ENCODE measurements around the gene IL16. TPM values are rescaled to one million over a fixed set of nuclear protein-coding genes. Genes with fewer than 3 reads are reported as not detected.

Gene IL16
- total and polyA plus RNA-seq, 2 donors (not counting 1 experiment from before 2014, with no cell fraction given) = 181 to 287 TPM

DNA sequence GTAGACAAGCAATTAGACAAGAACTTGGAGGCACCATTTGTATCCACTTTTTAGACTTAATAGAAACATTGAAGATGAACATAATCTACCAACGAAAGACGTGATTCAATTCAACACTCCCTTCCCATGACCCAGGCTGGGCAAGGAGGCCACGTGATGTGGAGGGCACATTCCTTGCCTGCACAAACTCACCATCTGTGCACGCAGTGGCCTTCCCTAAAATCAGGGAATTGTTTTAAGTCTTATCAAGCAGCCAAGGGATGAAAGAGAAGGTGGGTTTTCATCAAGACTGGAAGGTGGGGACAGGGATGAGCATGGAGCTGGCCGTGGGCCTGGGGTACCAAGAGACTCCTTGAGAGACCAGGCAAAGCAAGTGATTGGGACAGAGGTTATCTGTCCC is 113.8 kb downstream of the IL16 start:
- no peak overlapping the region for H2AFZ ChIP-seq (ENCODE audit: insufficient read depth, low read depth, low read length, poor library complexity, severe bottlenecking)
- ATAC-seq (ENCODE audit: low read depth) = no peak
- POLR2A ChIA-PET = interaction anchor here (1.6 to 5.0 kb wide), 3 partner anchors 10 to 16 kb away, joined by 4 to 63 read pairs (median 59); partner anchors contain the start of gene STARD5
- no peaks in the 10 kb centered on the region for H3K27me3 ChIP-seq (replicated peaks in 1 of 4; ENCODE audit: control extremely low read depth in 1 of 4, control insufficient read depth in 3 of 4, insufficient read depth in 4 of 4, low read length in 3 of 4)
- 100% methylated on average over 3 of the region's 5 CpGs for WGBS (ENCODE audit: insufficient coverage)
- intact Hi-C loops (cut with micrococcal nuclease) = loop anchor here (2.0 kb wide), 1 partner anchor 18 kb away; no protein-coding TSS in a partner anchor
- H3K4me3 ChIP-seq (ENCODE audit: control extremely low read depth in 1 of 5, extremely low read depth in 1 of 5, insufficient read depth in 1 of 5, low read depth in 2 of 5, low read length in 4 of 5) = no peak overlapping the region
- no peaks in the 10 kb centered on the region for H3K9me3 Mint-ChIP-seq (ENCODE audit: insufficient read depth)
- peak overlapping the region; percentile 87 for H3K27ac Mint-ChIP-seq
- peaks cover 64 to 67% of the 10 kb centered on the region in 2 donors for H3K4me1 ChIP-seq (ENCODE audit: control insufficient read depth in 2 of 2, insufficient read depth in 2 of 2, low read length in 2 of 2)
- peaks cover 80% of the 10 kb centered on the region for H3K4me1 Mint-ChIP-seq
- TF ChIP-seq EZH2 (IDR thresholded peaks at IDR 0.05; ENCODE audit: borderline replicate concordance, insufficient read depth, low read depth, low read length, poor library complexity, severe bottlenecking) = no peak
- TF ChIP-seq, protein P1, sequence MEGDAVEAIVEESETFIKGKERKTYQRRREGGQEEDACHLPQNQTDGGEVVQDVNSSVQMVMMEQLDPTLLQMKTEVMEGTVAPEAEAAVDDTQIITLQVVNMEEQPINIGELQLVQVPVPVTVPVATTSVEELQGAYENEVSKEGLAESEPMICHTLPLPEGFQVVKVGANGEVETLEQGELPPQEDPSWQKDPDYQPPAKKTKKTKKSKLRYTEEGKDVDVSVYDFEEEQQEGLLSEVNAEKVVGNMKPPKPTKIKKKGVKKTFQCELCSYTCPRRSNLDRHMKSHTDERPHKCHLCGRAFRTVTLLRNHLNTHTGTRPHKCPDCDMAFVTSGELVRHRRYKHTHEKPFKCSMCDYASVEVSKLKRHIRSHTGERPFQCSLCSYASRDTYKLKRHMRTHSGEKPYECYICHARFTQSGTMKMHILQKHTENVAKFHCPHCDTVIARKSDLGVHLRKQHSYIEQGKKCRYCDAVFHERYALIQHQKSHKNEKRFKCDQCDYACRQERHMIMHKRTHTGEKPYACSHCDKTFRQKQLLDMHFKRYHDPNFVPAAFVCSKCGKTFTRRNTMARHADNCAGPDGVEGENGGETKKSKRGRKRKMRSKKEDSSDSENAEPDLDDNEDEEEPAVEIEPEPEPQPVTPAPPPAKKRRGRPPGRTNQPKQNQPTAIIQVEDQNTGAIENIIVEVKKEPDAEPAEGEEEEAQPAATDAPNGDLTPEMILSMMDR (IDR thresholded peaks at IDR 0.05) = no peak
- H3K9me3 ChIP-seq (ENCODE audit: control extremely low read depth in 1 of 3, control insufficient read depth in 2 of 3, insufficient read depth in 1 of 3, low read length in 2 of 3) = no peaks in the 10 kb centered on the region
- peaks cover 31% of the 10 kb centered on the region for H3K79me2 ChIP-seq (ENCODE audit: control insufficient read depth, insufficient read depth, low read length)
- peaks cover 4 to 75% of the 10 kb centered on the region in 2 experiments for H3K36me3 ChIP-seq (replicated peaks in 1 of 2; ENCODE audit: control extremely low read depth in 1 of 2, control insufficient read depth in 1 of 2, extremely low read depth in 1 of 2, insufficient read depth in 2 of 2, low read length in 1 of 2)
- no peak for DNase-seq
- H3K4me3 Mint-ChIP-seq = no peak overlapping the region
- CTCF ChIA-PET = interaction anchor here (1.5 to 5.5 kb wide), 6 partner anchors 10 to 44 kb away, joined by 3 to 65 read pairs (median 20); no protein-coding TSS in a partner anchor
- H3K9ac ChIP-seq (ENCODE audit: low read length) = no peak overlapping the region
- H3K27me3 Mint-ChIP-seq = no peaks in the 10 kb centered on the region
- H4K20me1 ChIP-seq (ENCODE audit: control insufficient read depth, insufficient read depth, low read length, poor library complexity, severe bottlenecking) = peaks cover 52% of the 10 kb centered on the region
- no peak overlapping the region for H3K4me2 ChIP-seq (replicated peaks; ENCODE audit: low read depth, low read length, poor library complexity, severe bottlenecking)
- H3K27ac ChIP-seq (ENCODE audit: low read length in 2 of 2) = peak overlapping the region; percentile 66 to 88

DNA sequence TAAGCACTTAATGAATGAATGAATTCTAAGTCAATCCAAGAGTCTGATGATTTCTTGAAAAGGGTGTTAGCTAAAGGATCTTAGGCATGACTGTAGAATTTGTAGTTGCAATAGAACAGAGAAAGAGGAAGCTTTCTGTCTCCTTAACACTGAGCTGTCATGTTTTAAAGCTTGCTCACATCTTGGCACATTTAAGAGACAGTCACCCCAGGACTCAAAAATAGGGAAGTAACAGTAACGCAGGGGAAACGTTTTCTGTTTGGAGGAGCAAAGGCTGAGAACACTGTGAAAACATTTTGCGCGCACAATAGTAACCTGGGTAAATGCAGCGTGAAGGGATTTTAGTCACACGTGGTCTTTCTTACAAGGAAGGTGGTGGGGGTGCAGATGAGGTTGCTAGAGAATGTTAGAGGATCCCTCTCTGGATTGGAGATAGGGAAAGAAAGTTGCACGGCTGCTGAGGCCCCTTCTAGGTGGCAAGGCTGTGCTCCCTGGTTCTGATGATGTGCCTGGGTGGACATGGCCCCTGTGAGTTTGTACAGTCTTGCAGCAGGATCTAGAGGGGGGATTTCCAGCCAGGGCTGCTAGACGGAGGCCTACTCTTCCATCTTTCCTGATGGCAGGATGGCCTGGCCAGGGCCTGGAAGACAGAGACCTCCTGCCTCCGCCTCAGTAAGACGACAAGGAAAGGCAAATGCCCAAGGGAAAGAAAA is 115.2 kb downstream of the IL16 start:
- ChIA-PET CTCF (interaction anchor here (0.7 to 5.5 kb wide), 12 partner anchors 11 to 88 kb away, joined by 3 to 65 read pairs (median 5); no protein-coding TSS in a partner anchor), POLR2A (interaction anchor here (0.7 to 5.0 kb wide), 7 partner anchors 11 to 42 kb away, joined by 3 to 63 read pairs (median 4); partner anchors contain the start of gene STARD5)
- peak overlapping the region; percentile 65 for H3K4me3 Mint-ChIP-seq
- Histone ChIP-seq H3K4me2 (replicated peaks; ENCODE audit: low read depth, low read length, poor library complexity, severe bottlenecking) (peak overlapping the region; percentile 69), H3K9ac (ENCODE audit: low read length) (peak overlapping the region; percentile 29), H2AFZ (ENCODE audit: insufficient read depth, low read depth, low read length, poor library complexity, severe bottlenecking) (no peak overlapping the region), H3K79me2 (ENCODE audit: control insufficient read depth, insufficient read depth, low read length) (peaks cover 23% of the 10 kb centered on the region), H3K27me3 (replicated peaks in 1 of 4; ENCODE audit: control extremely low read depth in 1 of 4, control insufficient read depth in 3 of 4, insufficient read depth in 4 of 4, low read length in 3 of 4) (no peaks in the 10 kb centered on the region), H3K27ac (ENCODE audit: low read length in 2 of 2) (peak overlapping the region; percentile 66 to 88), H4K20me1 (ENCODE audit: control insufficient read depth, insufficient read depth, low read length, poor library complexity, severe bottlenecking) (peaks cover 37% of the 10 kb centered on the region), H3K4me1 (ENCODE audit: control insufficient read depth in 2 of 2, insufficient read depth in 2 of 2, low read length in 2 of 2) (peaks cover 62 to 67% of the 10 kb centered on the region in 2 donors), H3K4me3 (ENCODE audit: control extremely low read depth in 1 of 5, extremely low read depth in 1 of 5, insufficient read depth in 1 of 5, low read depth in 2 of 5, low read length in 4 of 5) (peak overlapping the region in 3 of 5 experiments; percentile 23 to 27 (median 25)), H3K36me3 (replicated peaks in 1 of 2; ENCODE audit: control extremely low read depth in 1 of 2, control insufficient read depth in 1 of 2, extremely low read depth in 1 of 2, insufficient read depth in 2 of 2, low read length in 1 of 2) (peaks cover 4 to 64% of the 10 kb centered on the region in 2 experiments), H3K9me3 (ENCODE audit: control extremely low read depth in 1 of 3, control insufficient read depth in 2 of 3, insufficient read depth in 1 of 3, low read length in 2 of 3) (no peaks in the 10 kb centered on the region)
- DNase-seq = peak; percentile 85
- peaks cover 80% of the 10 kb centered on the region for H3K4me1 Mint-ChIP-seq
- intact Hi-C loops (cut with micrococcal nuclease) = loop anchor here (1.0 to 2.0 kb wide), 4 partner anchors 10 to 19 kb away; partner anchors contain the start of gene STARD5
- H3K27me3 Mint-ChIP-seq = no peaks in the 10 kb centered on the region
- no peak for TF ChIP-seq EZH2 (IDR thresholded peaks at IDR 0.05; ENCODE audit: borderline replicate concordance, insufficient read depth, low read depth, low read length, poor library complexity, severe bottlenecking)
- TF ChIP-seq, protein P1 (IDR thresholded peaks at IDR 0.05) = no peak
- peak overlapping the region; percentile 87 for H3K27ac Mint-ChIP-seq
- peak; percentile 86 for ATAC-seq (ENCODE audit: low read depth)
- no peaks in the 10 kb centered on the region for H3K9me3 Mint-ChIP-seq (ENCODE audit: insufficient read depth)
- WGBS (ENCODE audit: insufficient coverage) = 2% methylated on average over 9 of the region's 10 CpGs
